GM19023 (cell line): ENCODE results near the gene KRTAP19-8.

ENCODE experiments used
- ATAC-seq: cut with Tn5 transposase; IDR thresholded peaks from one replicate; pipeline ENCODE4 v1.9.1; 2021; ENCODE audit warnings: mild to moderate bottlenecking, moderate library complexity; ENCODE audit not compliant: unreplicated experiment

KRTAP19-8 gene, protein sequence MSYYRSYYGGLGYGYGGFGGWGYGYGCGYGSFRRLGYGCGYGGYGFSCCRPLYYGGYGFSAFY

GRCh38 chr21:31038376-31038775, at the start of gene KRTAP19-8:
Gene KRTAP19-8, minus strand, starts transcription at chr21:31038476. Its CDS starts 33 bp downstream, at chr21:31038443.
- ATAC-seq = no peak

- no peak for ATAC-seq
Observed at GRCh38 chr21:31087639-31088473, 49.6 kb upstream of the KRTAP19-8 start.

- no peak for ATAC-seq
Observed at GRCh38 chr21:31084689-31085088, 46.4 kb upstream of the KRTAP19-8 start.

- peak; percentile 42 for ATAC-seq
Observed at GRCh38 chr21:31078796-31079195, 40.5 kb upstream of the KRTAP19-8 start.

- no peak for ATAC-seq
Observed at GRCh38 chr21:31078216-31078615, 39.9 kb upstream of the KRTAP19-8 start.

- ATAC-seq = no peak
Observed at GRCh38 chr21:31075848-31076247, 37.6 kb upstream of the KRTAP19-8 start.

DNA sequence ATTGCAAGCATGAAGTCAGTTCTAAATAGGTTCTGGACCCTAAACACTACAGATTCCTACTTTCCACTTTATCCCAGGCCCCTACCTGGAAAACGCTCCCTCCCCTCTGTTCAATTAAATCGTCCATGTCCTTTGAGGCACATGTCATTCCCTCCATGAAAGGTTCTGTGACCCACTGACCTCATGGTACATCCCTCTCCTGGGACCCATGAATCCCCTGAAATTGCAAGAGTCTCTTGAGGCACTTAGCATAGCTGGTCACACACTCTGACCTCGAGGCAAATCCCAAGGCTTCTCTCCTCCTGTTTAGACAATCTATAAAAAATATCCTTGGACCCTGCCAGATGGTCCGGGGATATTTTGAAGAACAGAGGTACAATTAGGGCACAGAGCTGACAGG, 34.3 kb upstream of the KRTAP19-8 start:
- no peak for ATAC-seq

- ATAC-seq = no peak
Observed at GRCh38 chr21:31064803-31065202, 26.5 kb upstream of the KRTAP19-8 start.

DNA sequence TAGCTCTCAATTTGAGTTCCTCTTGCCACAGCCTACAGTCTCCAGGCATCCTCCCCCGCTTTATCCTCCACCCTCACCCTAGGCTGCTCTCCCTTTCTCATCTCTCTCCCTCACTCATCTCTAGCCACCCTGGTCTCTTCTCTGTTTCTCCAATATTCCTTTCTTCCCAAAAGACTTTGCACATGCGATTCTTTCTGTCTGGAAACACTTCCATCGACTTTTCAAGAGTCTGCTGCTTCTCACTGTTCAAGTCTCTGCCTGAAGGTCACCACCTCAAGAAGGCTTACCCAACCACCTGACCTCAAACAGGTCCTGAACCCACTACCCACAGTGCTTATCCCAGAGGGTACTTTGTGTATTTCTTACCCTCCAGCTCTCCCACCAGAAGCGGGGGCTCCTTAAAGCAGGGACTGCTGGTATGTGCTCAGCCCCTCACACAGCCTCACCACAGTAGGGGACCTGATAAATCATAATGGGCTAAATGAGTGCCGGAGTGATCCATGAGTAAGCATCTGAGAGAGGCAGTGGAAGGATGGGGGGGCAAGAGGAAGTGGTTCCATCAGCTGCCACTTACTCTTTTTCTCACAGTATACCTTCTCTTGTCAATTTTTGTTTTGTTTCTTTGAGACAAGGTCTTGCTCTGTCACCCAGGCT, 14.3 kb upstream of the KRTAP19-8 start:
- no peak for ATAC-seq

DNA sequence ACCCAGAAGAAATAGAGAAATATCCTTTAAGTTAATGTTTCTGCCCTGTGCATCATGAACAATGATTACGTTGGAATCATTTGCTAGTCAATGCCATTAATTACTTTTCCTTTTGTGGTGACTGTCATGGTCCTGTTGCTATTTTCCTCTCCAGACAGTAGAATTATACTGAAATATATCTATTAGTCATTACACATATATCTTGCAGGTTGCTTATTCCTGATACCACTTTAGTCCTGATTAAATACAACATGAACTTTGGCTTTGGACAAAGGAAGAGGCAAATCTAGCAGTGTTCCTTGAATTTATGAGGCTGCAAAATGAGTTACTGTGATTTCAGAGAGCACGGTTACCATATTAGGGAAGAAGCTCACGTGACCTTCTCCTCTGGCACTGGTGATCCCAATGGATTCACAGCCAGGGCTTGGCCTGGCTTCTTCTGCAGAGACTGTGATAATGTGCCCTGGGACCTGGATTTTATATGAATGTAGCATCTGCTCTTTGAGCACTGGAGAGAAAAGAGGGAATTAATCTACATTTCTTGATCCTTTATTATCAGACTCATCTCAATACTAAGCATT, 12.4 kb upstream of the KRTAP19-8 start:
- ATAC-seq = no peak

- no peak for ATAC-seq
Observed at GRCh38 chr21:31045841-31046240, 7.6 kb upstream of the KRTAP19-8 start.

DNA sequence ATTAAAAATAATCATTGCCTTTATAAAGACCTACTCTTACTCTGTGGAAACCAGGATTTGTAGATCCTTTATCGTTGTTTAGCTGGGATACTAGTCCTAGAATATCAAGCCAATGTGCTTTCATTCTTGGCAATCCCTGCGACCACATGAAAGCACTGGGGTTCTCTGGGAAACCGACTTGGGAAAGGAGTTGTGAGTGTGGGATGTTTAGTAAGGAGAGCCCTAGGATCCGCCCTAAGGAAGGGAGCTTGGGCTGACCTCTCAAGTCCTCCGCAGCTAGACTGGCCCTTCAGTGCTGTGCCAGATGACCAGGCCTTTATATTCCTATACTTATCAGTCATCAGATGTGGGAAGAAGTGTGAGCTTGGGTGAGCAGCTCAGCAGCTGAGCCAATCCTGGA, 5.2 kb upstream of the KRTAP19-8 start:
- no peak for ATAC-seq

GRCh38 chr21:31042080-31042464, 3.8 kb upstream of the KRTAP19-8 start:
- no peak for ATAC-seq

GRCh38 chr21:31041295-31042079, 3.2 kb upstream of the KRTAP19-8 start:
- no peak for ATAC-seq

DNA sequence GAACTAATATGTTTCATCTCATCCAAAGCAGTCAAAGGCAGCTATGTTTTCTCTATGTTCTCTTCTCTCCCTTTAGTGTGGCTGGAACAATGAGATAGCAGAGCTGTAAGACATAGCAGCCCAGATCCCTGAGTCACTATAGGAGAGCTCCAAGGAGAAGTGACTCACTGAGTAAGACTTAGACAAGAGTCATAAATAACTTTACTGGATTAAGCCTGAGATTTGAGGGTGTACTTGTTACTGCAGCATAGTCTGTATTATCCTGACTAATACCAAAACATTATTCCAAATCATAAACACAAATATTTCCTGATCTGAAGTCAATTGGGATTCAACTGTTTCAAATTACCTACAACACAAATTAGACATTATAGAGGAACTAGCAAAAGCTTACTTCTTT, 3.9 kb downstream of the KRTAP19-8 start:
- ATAC-seq = no peak

DNA sequence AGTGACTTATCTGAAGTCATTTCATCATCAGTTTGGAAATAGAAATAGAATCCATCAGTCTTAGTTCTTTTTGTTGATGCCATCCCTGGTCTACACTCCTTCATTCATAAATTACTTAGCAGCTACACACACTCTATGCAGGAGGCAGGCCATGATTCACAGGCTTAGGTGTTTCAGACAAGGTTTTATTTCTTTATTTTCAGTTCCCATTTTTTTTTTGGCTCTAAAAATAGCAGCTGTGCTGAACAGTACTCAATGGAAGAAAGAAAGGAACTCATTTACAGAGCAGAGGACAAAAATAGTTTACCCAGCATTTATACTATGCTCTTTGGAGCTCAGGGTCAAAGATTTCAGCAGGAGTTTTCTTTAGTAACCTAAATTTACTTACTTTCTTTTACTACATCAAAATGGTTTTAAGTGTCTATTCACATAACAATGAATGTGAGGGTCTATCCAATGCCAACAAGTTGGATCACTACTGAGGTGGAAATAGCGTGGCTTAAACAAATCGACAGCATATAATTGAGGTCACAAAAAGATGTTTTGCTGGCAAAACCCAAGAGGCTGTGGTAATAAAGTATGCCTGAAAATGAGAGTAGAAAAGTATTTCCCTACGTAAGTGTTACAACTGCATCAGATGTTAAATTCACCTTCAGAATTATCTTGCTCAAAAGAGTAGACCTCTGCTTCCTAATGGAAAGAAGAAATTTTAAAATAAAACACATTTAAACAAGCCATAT, 7.7 kb downstream of the KRTAP19-8 start:
- peak; percentile 62 for ATAC-seq

DNA sequence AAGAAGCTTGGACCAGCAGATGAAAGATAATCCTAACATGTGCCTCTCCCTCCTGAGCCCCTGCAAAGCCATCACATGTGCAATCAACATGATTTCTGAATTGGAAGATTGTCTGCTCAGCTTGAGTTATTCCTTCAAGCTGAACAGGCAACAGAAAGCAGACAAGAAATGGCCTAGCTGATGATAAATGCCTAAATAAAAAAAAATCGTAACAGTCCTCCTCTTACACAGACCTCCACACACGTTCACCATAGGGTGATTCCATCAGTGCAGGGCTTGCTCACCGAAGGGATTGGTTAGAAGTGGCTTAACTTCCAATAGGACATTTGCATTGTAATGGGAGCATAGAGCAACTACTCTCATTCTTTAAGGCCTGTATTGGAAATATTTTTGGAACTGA, 14.6 kb downstream of the KRTAP19-8 start:
- no peak for ATAC-seq

GRCh38 chr21:31022306-31022705, 16.0 kb downstream of the KRTAP19-8 start:
- no peak for ATAC-seq

- ATAC-seq = no peak
Observed at GRCh38 chr21:31018232-31018631, 20.0 kb downstream of the KRTAP19-8 start.

DNA sequence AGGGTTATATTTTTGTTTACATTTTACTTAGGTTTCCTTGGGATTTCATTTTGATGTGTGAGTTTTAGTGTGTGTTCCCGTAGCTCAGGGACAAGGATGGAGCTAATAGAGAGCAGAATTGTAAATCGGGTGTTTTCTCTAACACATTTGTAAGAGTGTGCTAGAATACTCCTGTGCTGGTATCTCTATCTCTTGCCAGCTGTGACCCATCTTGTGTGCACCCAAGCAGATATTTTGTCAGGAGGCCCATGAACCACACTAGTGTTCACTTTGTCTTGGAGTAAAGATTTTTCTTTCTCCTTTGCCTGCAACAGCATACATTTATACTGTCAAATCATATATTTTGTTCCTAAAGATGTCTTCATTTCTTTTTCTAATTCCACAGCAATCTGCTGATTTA, 23.4 kb downstream of the KRTAP19-8 start:
- no peak for ATAC-seq
